ENCODE data around the gene INVS.
"Not testable (repeated sequence)": the region's sequence is repeated elsewhere in the genome, so short reads cannot be mapped to it uniquely, and the experiment has no call there.

The INVS gene

GRCh38 chr9:100084734-100085133 lies 14.3 kb upstream of the INVS start:
- peak; percentile 5 for DNase-seq

- DNase-seq = no peak
These were observed 12.9 kb upstream of the INVS start for GRCh38 chr9:100086097-100086635.

- DNase-seq = no peak
These were observed 11.8 kb upstream of the INVS start for GRCh38 chr9:100087218-100087617.

- DNase-seq = no peak
These were observed 10.8 kb upstream of the INVS start for GRCh38 chr9:100088202-100088601.

- no peak for DNase-seq
These were observed 8.2 kb upstream of the INVS start for GRCh38 chr9:100090880-100091279.

GRCh38 chr9:100091650-100092049 lies 7.4 kb upstream of the INVS start:
- DNase-seq = no peak

GRCh38 chr9:100092066-100092465 lies 7.0 kb upstream of the INVS start:
- no peak for DNase-seq

GRCh38 chr9:100094411-100094810 lies 4.6 kb upstream of the INVS start:
- DNase-seq = not testable (repeated sequence)

GRCh38 chr9:100096378-100096916 lies 2.6 kb upstream of the INVS start:
- DNase-seq = no peak

- DNase-seq = peak; percentile 81
These were observed 777 bp upstream of the INVS start for GRCh38 chr9:100098046-100098886.

GRCh38 chr9:100099722-100100042 lies 639 bp downstream of the INVS start:
- DNase-seq = no peak

GRCh38 chr9:100100146-100100667 lies 1.2 kb downstream of the INVS start:
- DNase-seq = no peak

- no peak for DNase-seq
These were observed 2.6 kb downstream of the INVS start for GRCh38 chr9:100101608-100102007.

- no peak for DNase-seq
These were observed 5.3 kb downstream of the INVS start for GRCh38 chr9:100104314-100104713.

GRCh38 chr9:100105861-100106260 lies 6.8 kb downstream of the INVS start:
- DNase-seq = no peak

GRCh38 chr9:100106616-100107015 lies 7.6 kb downstream of the INVS start:
- no peak for DNase-seq

- no peak for DNase-seq
These were observed 9.5 kb downstream of the INVS start for GRCh38 chr9:100108559-100108958.

GRCh38 chr9:100111235-100111634 lies 12.2 kb downstream of the INVS start:
- peak; percentile 12 for DNase-seq

GRCh38 chr9:100112677-100113336 lies 13.8 kb downstream of the INVS start:
- DNase-seq = no peak

GRCh38 chr9:100117316-100117715 lies 18.3 kb downstream of the INVS start:
- no peak for DNase-seq

- no peak for DNase-seq
These were observed 21.2 kb downstream of the INVS start for GRCh38 chr9:100120286-100120685.

GRCh38 chr9:100125236-100125635 lies 26.2 kb downstream of the INVS start:
- no peak for DNase-seq

GRCh38 chr9:100125910-100126309 lies 26.9 kb downstream of the INVS start:
- DNase-seq = no peak

- no peak for DNase-seq
These were observed 27.4 kb downstream of the INVS start for GRCh38 chr9:100126423-100126822.

Measured in inflammatory macrophage treated with lipopolysaccharide for 4 hours (primary cell).